Transverse colon (tissue), 4 donors: ENCODE data around the gene RACK1.

ENCODE experiments used
- CTCF ChIP-seq, 5 experiments: fragments of 200-600 bp in 3 of 5; fragments of 450-650 bp in 2 of 5; sonication (generic) in 3 of 5; IDR thresholded peaks; 1 replicate in 2 of 5; 2 replicates in 3 of 5; pipeline ENCODE4 v1.5.1; 2016 to 2017; ENCODE audit warnings: antibody characterized with exemption in 5 of 5, inconsistent platforms in 3 of 5, mild to moderate bottlenecking in 2 of 5, moderate library complexity in 1 of 5
- POLR2A ChIP-seq: fragments of 450-650 bp; IDR thresholded peaks from one replicate; pipeline ENCODE4 v1.6.1; 2016; ENCODE audit warnings: antibody characterized with exemption, mild to moderate bottlenecking, moderate library complexity
- POLR2AphosphoS5 ChIP-seq, 3 donors: sonication (generic); formaldehyde crosslinking; IDR thresholded peaks; one replicate each; pipeline ENCODE4 v1.6.1; 2016; ENCODE audit warnings: antibody characterized with exemption in 3 of 3

DNA sequence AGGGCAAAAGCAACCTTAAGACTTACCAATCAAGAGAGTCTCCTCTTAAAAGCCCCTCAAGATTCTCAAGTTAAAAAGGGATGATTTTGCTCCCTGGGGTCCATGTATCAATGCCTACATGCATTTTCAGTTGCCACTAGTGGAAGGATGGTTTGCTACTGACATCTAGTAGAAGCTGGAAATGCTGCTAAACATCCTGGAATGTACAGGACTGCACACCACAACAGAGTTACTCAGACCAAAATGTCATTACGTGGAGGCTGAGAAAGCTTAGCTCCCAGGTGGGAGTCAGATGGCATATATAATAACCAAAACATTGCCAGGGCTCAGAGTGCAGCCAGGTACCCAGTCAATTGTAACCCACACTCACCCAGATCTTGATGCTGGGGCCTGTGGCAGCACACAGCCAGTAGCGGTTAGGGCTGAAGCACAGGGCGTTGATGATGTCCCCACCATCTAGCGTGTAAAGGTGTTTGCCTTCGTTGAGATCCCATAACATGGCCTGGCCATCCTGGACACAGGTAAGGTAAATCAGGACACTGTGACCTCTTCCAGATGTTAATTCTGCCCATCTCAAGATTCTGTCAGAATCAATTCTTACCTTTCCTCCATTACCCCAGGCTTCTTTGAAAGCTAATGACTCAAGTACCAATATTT, 5.8 kb downstream of the RACK1 start:
- TF ChIP-seq CTCF (IDR thresholded peaks at IDR 0.05) = no peak
- no peak for TF ChIP-seq POLR2A
- no peak for TF ChIP-seq POLR2AphosphoS5 (IDR thresholded peaks at IDR 0.05)
